Measurements from ENCODE around the gene BRSK1. TPM values are rescaled to one million over a fixed set of nuclear protein-coding genes. Genes with fewer than 3 reads are reported as not detected.

BRSK1 gene
- total RNA-seq, 1 donor from 2014 or later, result 10.1 TPM

- H3K27ac ChIP-seq, result peak overlapping the region; percentile 82
- DNase-seq (ENCODE audit: extremely low spot score in 2 of 2), result no peak
- no peaks in the 10 kb centered on the region for H3K9me3 ChIP-seq
- H3K4me1 ChIP-seq, result peaks cover 63% of the 10 kb centered on the region
- no peaks in the 10 kb centered on the region for H3K36me3 ChIP-seq
- intact Hi-C loops (cut with DNase I), result no loop called here
- no peaks in the 10 kb centered on the region for H3K27me3 ChIP-seq
- TF ChIP-seq, protein P1, sequence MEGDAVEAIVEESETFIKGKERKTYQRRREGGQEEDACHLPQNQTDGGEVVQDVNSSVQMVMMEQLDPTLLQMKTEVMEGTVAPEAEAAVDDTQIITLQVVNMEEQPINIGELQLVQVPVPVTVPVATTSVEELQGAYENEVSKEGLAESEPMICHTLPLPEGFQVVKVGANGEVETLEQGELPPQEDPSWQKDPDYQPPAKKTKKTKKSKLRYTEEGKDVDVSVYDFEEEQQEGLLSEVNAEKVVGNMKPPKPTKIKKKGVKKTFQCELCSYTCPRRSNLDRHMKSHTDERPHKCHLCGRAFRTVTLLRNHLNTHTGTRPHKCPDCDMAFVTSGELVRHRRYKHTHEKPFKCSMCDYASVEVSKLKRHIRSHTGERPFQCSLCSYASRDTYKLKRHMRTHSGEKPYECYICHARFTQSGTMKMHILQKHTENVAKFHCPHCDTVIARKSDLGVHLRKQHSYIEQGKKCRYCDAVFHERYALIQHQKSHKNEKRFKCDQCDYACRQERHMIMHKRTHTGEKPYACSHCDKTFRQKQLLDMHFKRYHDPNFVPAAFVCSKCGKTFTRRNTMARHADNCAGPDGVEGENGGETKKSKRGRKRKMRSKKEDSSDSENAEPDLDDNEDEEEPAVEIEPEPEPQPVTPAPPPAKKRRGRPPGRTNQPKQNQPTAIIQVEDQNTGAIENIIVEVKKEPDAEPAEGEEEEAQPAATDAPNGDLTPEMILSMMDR (IDR thresholded peaks at IDR 0.05), result no peak
- TF ChIP-seq POLR2AphosphoS5 (IDR thresholded peaks at IDR 0.05; ENCODE audit: insufficient read depth in 1 of 2, low read depth in 1 of 2), result no peak
- no peak for TF ChIP-seq POLR2A (IDR thresholded peaks at IDR 0.05)
- H3K4me3 ChIP-seq, result peak overlapping the region; percentile 70 to 95
Measured at GRCh38 chr19:55257461-55258420, 26.1 kb upstream of the BRSK1 start.

DNA sequence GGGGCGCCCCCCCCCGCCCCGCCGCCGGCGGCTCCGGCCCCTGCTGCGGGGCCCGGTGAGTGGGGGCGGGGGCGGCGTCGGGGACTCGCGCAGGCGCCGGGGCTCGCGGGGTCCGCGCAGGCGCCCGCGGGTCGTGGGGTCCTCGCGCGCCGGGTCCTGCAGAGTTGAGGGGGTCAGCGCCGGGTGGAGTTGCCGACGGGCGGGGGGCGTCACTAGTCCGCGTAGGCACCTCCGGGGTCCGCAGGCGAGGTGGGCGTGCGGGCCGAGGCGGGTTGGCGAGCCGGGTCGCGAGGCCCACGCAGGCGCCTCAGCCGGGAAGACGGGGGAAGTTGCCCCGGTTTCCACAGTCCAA is 25.3 kb upstream of the BRSK1 start:
- Histone ChIP-seq H3K27ac (peak overlapping the region; percentile 82), H3K4me1 (peaks cover 56% of the 10 kb centered on the region), H3K9me3 (no peaks in the 10 kb centered on the region)

GRCh38 chr19:55258828-55259539 is 24.8 kb upstream of the BRSK1 start, which contains the start of gene PPP6R1:
Gene PPP6R1, minus strand, starts transcription at chr19:55259017. Its CDS starts 11,914 bp downstream, at chr19:55247103.
- Histone ChIP-seq H3K27ac (peak within 1 kb of the TSS; percentile 82), H3K27me3 (no peaks in the 10 kb centered on the region), H3K9me3 (no peaks in the 10 kb centered on the region), H3K36me3 (no peaks in the 10 kb centered on the region), H3K4me3 (peak within 1 kb of the TSS; percentile 70 to 95), H3K4me1 (peaks cover 50% of the 10 kb centered on the region)
- intact Hi-C loops (cut with DNase I), result no loop called here
- peak in 1 of 2 donors; percentile 99 for DNase-seq (ENCODE audit: extremely low spot score in 2 of 2)
- TF ChIP-seq POLR2A (IDR thresholded peaks at IDR 0.05) (peak in 1 of 2 donors; percentile 77), POLR2AphosphoS5 (IDR thresholded peaks at IDR 0.05; ENCODE audit: insufficient read depth in 1 of 2, low read depth in 1 of 2) (peak; percentile 93 to 99)
- TF ChIP-seq, protein P1 (IDR thresholded peaks at IDR 0.05), result peak in 1 of 3 experiments; percentile 57

More for the DNA sequence above, 25.3 kb upstream of the BRSK1 start:
- TF ChIP-seq, protein P1 (IDR thresholded peaks at IDR 0.05), result no peak
- no peak for TF ChIP-seq POLR2A (IDR thresholded peaks at IDR 0.05)
- no peak for TF ChIP-seq POLR2AphosphoS5 (IDR thresholded peaks at IDR 0.05; ENCODE audit: insufficient read depth in 1 of 2, low read depth in 1 of 2)
- H3K4me3 ChIP-seq, result peak overlapping the region; percentile 70 to 95
- intact Hi-C loops (cut with DNase I), result no loop called here
- no peaks in the 10 kb centered on the region for H3K36me3 ChIP-seq
- no peaks in the 10 kb centered on the region for H3K27me3 ChIP-seq
- DNase-seq (ENCODE audit: extremely low spot score in 2 of 2), result no peak

DNA sequence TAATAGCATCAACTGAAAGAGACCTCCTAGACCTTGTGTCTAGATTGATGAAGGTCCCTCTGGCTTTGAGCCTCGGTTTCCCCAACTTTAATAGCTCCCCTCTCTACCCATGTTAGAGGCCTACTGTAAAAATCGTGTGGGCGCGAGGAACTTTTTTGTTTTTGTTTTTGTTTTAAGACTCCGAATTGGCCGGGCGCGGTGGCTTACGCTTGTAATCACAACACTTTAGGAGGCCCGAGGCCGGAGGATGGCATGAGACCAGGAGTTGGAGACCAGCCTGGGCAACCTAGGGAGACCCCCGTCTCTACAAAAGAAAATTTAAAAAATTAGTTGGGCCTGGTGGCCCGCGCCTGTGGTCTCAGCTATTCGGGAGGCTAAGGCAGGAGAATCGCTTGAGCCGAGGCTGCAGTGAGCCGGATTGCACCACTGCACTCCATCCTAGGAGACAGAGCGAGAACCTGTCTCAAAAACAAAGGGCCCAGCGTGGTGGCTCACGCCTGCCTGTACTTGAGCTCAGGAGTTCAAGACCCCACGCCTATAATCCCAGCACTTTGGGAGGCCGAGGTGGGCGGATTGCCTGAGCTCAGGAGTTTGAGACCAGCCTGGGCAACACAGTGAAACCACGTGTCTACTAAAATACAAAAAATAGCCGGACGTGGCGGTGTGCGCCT is 24.1 kb upstream of the BRSK1 start:
- DNase-seq (ENCODE audit: extremely low spot score in 2 of 2), result no peak
- intact Hi-C loops (cut with DNase I), result no loop called here

More for the DNA sequence above, 24.1 kb upstream of the BRSK1 start:
- H3K36me3 ChIP-seq, result no peaks in the 10 kb centered on the region
- H3K4me1 ChIP-seq, result peaks cover 43% of the 10 kb centered on the region
- no peaks in the 10 kb centered on the region for H3K9me3 ChIP-seq
- H3K27me3 ChIP-seq, result no peaks in the 10 kb centered on the region
- TF ChIP-seq POLR2A (IDR thresholded peaks at IDR 0.05), result no peak
- TF ChIP-seq, protein P1 (IDR thresholded peaks at IDR 0.05), result no peak
- no peak for TF ChIP-seq POLR2AphosphoS5 (IDR thresholded peaks at IDR 0.05; ENCODE audit: insufficient read depth in 1 of 2, low read depth in 1 of 2)
- peak overlapping the region; percentile 82 for H3K27ac ChIP-seq
- H3K4me3 ChIP-seq, result peak overlapping the region; percentile 70 to 95

Measured in vagina (tissue), 2 donors.